HG03342 (cell line): ENCODE data around the gene S100A16.
A peak's percentile ranks its signal among the peaks of the same experiment; 100 is the strongest.

Experiments used
- ATAC-seq: cut with Tn5 transposase; IDR thresholded peaks from one replicate; pipeline ENCODE4 v1.9.1; 2021; ENCODE audit warnings: mild to moderate bottlenecking, moderate library complexity; ENCODE audit not compliant: unreplicated experiment

Gene S100A16

DNA sequence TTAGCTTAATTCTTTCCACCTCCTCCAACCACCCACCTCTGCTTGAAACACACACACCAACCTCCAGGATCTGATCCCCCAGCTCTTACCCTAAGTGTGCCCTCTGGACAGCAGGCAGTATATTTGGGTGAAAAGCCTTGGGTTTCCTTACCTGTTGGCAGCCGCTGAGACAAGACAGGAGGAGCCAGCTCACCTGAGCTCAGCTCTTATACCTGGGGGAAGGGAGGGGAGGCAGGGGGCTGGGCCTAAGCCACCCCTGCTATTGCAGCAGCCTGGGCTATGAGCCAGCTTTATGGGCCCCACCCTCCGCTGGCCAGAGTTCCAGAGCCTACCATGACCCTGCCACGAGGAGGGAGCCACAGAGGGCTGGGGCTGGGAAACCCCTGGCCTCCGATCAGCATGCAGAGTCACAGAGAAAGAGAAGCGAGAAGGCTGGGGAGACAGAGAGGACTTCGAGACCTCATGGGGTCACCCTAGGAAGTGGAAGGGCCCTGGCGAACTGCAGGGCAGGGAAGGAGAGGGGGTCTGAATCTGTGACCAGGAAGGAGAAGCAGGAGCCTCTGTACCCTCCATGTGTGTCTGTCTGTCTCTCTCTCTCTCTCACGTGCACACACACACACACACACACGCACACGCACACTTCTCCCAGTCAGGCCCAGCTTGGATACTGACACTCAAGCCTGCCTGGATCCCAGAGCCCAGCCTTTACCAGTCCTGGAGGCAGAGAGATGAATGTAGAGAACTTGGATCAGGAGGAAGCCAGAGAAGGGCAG is 3.4 kb upstream of the S100A16 start, which contains the start of gene S100A14:
Gene S100A14 (minus strand): TSS at position 182 of the 773 bp plus-strand sequence. CDS start 467 bp downstream, outside the sequence.
- ATAC-seq: no peak

DNA sequence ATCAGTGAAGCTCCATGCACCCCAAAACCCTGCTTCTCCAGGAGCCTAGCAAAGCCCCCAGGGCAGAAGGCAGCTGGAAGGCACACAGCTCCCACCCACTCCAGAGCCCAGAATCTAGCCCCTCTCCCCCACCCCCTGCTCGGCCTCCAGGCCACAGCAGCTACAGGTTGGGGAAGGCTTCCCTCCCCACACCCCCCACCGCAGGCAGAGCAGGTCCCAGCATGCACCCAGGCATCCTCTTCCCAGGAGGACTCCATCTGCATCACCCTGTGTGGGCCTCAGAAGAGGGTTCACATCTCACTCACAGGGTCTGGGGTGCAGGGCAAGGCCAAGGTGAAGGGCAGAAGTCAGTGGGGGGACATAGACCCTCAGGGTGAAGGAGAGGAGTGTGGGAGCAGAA is 2.5 kb upstream of the S100A16 start:
- ATAC-seq: no peak

DNA sequence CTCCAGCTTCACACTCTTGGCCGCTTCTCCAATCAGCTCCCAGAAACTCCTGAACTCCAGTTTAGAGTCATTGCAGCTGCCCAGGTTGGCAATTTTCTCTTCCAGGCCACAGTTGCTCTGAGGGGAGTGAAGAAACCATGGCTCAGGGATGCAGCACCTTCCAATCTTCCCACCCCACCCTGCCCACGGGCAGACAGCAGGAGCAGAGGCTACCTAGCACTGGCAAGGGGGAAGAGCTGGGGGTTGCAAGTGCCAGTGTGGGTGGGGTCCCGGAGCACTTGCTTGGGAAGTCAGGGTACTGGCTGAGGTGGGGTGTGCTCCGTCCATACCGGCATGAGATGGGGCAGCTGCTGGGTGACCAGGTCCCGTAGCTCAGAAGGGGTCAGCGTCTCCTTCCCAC is 2.0 kb upstream of the S100A16 start:
- no peak for ATAC-seq

DNA sequence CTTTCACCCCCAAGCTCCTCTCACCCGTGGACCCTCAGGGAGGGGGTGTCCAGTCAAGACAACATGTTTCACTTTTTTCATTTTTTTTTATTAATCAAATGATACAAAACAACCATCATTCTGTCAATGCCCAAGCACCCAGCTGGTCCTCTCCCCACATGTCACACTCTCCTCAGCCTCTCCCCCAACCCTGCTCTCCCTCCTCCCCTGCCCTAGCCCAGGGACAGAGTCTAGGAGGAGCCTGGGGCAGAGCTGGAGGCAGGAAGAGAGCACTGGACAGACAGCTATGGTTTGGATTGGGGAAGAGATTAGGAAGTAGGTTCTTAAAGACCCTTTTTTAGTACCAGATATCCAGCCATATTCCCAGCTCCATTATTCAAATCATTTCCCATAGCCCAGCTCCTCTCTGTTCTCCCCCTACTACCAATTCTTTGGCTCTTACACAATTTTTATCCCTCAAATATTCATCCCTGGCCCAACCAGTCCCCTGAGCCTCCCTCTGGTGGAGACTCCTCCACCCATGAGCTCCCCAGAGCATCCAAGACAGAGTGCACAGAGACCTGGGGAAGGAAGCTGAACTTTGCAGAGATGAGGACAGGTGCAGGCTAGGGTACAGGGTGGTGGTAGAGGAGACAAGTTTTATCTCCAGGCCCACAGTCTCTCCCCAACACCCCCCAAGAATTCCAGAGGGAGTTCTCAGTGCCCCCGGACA is 1.4 kb upstream of the S100A16 start:
- no peak for ATAC-seq

DNA sequence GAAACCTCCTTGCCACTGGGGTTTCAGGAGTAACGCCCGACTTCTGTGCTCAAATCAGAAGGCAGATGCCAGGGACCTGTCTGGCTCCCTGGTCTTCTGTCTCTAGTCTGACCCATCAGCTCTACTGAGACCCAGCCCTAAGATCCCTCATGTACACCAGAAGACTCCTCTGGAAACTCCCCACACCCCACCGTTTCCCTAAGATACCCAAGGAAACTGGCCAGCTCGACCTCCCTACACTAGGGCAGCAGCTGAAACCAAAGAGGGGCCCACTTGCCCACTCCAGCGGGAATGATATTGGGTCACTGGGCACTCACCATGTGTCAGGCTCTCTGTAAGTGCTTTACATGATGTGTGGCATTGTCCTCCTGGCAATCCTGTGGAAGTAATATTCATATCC is 469 bp upstream of the S100A16 start:
- no peak for ATAC-seq

DNA sequence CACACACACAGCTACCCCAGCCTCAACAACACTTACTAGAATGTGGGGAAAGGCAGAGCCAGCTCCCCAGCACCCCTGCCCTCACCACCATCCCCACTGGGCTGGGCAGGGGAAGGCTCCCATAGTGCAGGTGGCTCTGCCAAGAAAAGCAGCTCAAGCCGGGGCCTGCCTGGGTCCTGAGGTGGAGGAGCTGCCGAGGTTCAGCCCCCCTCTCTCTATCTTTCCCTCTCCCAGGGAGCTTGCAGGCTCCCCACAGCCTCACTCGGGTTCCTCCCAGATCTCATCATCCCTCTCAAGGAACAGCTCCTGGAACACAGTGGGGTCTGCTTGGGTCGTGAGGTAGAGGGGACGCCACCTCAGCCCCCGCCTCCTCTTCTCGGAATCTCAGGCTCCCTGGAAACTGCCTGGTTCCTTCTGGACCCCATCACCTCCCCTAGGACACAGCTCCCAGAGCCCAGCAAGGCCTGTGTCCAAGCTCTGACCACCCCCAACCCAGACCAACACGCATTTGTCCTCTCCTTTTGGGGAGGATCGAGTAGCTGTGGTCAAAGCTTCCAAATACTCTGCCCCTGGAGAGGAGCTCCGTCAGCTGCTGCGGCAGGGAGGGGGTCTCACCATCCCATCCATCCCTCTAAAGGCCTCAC is 704 bp downstream of the S100A16 start:
- no peak for ATAC-seq

DNA sequence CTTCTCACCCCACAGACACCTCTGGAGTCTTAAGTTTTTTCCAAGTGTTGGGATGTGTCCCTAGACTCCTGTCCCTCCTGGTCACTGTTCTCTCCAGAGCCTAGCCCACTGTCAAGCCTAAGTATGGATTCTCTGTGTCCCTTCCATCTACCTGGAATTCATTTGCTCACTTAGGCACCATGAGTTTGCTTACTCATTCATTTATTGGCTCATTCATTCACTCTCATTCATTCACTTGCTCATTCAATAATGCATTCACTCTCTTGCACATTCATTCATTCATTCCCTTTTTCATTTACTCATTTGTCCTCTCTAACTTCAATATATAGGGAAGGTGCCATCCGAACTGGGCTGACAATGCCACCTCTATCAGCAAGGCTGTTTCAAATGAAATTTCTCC is 1.6 kb downstream of the S100A16 start:
- no peak for ATAC-seq

DNA sequence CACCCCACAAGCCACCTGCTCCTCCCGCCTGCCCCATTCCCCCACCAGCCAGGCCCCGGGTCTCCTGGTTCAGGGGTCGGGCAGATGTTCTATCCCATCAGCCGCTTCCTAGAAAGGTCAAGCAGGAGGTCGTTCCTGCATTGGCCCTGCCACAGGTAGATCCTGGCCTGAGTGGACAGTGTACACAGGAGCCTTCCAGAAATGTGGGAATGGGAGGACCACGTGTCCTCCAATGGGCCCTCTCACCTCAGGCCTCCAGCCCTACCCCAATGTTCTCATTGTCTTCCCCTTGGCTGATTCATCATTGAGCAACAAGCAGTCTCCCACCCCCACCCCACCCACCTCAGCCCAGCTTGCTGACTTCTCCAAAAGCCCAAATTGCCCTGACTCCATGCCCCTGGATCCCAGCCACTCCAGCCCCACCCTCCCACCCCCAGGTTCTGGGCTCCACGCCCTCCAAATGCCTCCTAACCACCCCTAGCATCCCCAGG is 2.1 kb downstream of the S100A16 start:
- ATAC-seq: no peak

DNA sequence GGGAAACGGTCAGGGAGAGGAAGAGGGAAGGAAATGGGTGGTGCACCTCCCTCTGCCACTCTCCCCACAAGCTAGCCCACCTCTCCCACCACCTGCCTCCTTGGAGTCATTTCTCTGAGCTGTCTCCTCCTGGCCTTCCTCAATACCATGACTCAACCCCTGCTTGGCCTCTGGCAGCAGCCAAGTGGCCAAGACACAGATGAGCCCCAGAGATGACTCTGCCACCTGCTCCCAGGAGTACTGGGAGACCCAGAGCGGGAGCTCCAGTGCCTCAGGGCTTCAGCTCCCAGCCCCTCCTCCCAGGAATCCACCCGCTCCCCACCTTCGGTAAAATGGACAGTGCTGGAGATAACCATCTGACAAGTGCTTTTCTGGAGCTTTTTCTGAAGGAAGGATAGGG is 2.6 kb downstream of the S100A16 start:
- no peak for ATAC-seq

DNA sequence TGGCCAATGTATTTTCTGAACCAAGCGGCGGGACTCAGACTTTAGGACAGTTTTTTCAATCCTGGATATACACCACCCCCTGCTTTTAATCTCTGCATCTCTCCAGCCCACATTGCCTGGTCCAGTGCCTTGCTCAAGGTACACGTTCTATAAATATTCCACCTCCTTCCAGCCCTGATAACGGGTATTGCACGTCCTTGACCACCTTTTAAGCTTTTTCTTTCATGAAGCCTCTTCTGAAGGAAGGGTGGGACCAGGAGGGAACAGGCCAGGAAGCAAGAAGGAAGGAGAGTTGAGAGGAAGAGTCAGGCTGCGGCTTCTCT is 3.4 kb downstream of the S100A16 start:
- ATAC-seq: no peak

DNA sequence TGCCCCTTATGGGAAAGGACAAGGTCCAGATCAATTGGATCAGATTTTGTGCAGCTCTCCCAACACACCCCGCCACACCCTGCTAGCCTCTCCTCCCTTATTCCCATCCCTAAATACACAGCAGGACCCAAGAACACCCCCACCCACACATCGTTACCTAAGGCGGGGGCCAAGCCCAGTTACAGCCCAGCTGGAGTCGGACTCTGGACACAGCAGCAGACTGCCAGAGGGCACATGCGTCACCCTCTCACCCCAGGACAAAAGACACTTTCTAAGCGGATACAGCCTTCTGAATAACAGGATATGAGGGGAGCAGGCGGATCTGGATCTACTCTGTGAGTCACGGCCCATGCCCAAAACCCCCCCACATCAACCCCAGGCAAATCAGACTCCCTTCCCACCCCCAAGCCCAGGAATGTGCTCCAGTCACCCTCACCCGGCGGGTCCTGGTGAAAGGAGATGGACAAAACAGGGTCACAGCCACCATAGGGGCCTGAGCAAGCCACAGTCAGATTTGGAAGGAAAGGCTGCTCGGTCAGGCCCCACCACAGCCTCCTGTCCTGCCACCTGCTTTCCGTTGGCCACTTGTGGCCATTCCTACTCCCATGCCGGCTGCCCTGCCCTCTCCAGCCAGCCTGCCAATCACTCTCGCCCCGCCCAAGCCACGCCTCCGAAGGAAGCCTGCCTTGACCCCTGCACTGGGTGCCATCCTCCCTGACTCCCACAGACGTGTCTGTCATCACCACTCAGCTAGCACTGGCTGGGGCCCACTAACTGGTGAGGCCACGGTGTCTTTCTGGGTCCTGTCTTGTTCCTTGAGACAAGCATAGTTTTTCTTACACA is 4.0 kb downstream of the S100A16 start:
- no peak for ATAC-seq

DNA sequence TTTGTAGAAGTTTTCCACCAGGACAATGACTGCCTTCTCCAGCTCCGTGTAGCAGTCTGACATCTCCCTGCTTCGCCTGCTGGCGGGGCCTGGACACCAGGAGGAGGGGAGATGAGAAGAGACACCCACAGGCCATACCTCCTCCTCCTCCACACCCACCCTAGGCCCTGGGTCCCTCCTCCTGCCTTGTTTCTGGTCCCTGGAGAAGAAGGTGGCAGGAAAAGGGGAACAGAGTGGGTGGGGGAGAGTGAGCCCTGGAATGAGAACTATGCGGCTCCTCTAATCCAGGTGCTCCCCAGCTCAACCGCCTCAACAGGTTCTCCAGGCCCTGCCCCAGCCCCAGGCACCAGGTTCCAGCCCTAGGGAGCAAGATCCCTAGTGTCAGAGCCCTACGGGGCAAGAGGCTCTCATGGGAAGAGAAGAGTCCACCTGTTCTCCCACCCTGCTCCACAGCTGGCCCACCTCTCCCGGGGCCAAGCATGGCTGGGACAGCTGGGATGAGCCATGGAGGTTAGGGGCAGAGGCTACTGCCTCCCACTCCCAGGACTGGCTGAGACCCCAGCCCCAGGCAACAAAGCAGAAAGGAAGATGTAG is 4.8 kb downstream of the S100A16 start:
- no peak for ATAC-seq

DNA sequence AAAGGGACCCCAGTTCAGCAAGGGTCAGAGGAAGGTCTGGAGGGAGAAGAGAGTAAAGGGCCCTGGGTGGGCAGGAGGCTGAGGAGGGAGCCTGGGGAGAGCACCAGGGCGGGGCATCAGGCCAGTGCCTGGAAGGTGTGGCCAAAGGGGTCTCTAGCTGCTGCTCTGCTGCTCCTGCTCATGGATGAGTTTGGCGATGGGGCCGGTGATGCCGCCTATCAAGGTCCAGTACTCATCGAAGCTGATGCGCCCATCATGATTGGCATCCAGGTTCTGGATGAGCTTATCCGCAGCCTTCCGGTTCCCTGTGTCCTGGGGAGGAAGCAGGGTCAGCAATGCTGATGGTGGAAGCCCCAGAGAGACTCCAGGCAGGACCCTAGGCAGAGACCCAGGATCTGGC is 5.6 kb downstream of the S100A16 start:
- no peak for ATAC-seq

DNA sequence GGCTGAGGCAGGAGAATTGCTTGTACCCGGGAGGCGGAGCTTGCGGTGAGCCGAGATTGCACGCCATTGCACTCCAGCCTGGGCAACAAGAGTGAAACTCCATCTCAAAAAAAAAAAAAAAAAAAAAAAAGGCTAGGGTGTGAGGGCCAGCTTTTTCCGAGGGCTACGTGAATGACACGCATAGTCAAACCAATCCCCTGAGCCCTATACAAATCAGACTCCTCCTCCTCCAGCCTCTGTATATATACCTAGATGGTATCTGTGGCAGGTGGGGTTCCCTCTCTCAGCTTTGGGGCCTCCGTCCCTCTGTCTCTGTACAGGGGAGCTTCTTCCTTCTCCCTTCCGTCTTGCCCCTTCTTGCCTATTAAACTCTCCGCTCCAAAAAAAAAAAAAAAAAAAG is 6.7 kb downstream of the S100A16 start:
- ATAC-seq: no peak

DNA sequence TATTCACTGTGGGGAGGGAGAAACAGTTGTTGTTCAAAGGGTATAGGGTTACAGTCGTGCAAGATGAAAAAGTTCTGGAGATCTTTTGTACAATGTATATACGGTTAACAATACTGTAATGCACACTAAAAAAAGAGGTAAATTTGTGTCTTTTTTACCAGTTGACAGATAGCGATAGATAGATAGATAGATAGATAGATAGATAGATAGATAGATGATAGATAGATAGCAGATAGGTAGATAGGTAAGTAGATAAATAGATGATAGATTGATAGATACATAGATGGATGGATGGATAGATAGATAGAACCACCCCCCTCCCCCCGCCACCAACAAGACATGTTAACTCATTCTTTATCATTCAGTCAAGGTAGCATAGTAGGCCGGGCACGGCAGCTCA is 10.2 kb downstream of the S100A16 start:
- ATAC-seq: no peak

DNA sequence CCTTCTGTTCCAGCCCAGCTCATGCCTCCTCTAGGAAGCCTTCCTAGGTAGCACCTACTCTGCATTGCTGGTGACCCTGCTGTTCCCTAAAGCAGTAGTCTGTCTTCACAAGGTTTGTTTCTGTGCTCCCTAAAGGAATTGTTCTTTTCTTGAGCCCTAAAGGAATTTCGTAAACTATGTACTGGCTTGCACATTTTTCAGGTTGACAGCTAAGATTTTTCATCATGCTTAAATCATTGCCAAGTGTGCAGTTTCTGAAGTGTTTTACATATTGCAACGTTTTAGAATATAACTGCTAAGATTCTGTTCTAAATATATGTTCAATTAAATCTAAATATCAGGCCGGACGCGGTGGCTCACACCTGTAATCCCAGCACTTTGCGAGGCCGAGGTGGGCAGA is 13.1 kb downstream of the S100A16 start:
- no peak for ATAC-seq

DNA sequence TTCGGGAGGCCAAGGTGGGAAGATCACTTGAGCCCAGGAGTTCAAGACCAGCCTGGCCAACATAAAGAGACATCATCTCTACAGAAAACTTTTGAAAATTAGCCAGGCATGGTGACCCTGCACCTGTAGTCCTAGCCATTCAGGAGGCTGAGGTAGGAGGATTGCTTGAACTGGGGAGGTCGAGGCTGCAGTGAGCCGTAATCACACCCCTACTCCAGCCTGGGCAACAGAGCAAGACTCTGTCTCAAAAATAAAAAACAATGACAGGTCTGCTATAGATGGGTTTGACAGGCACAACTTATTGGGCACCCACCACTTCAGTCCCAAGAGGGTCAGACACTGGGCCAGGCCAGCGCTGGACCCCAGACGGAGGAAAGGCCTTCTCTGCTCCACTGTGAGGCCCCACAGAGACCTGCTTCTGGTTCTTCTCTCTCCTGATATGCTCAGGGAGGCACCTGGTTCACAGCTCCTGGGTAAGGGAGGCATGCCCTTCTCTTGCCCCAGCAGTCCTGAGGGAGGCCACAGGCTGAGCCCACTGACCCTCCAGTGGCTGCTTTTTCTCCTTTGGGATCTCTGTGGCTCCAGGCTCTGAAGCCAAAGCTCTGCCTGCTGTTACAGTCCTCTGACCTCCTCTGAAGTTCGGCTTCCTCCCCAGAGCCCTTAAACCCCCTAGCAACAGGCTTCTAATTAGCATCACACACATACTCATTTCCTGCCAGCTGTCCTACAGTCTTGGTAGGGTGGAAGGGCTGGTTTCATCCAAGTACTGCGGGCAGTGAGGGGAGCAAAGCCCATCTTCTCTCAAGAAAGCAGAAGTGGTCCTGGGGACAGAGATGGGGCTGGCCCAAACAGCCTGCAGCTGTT is 14.4 kb downstream of the S100A16 start:
- ATAC-seq: peak; percentile 98

DNA sequence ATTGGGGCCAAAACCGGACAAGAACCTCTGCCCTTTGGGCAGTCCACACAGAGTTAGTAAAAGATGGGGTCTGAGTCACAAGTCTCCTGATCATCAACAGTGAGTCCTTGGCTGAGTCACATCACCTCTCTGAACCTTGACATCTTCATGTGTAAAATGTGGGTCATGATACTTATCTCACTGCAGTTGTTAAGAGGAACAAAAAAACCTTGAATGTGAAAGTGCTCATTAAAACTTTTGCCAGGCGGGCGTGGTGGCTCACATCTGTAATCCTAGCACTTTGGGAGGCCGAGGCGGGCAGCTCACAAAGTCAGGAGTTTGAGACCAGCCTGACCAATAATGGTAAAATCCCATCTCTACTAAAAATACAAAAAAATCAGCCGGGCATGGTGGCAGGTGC is 15.7 kb downstream of the S100A16 start:
- ATAC-seq: no peak

DNA sequence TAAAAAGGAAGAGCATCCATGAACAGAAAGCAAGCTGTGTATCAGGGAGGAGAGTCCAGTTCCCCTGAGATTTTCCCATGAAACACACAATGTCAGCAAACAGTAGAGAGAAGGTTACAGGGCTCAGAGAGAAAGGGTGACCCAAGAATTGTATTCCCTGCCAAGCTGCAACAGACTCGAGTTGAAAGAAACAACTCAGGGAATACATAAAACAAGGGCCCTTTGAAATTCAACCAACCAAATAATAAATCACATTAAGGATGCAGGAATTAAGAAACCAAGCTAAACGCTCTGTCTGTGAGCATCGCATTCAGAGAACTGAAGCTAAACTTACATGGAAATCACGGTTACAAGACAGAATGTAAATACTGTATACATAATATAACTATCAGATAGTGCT is 20.2 kb downstream of the S100A16 start:
- no peak for ATAC-seq

DNA sequence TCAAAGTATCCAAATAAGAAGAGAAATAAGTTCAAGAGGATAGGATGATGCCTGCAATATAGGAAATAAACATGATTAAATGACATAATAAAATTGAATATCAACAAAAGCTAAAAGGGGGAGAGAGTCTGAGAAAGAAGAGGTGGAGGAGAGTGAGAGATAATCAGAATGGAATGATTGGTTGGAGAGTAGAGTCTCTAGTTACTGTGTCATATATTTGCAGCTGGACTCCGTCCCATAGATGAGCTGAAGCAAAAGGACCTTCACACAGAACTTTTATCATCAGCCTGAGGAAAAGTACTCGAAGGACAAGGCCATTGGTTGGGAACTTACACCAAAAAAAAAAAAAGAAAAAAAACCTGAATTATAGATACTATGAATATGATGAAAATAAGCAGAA is 24.5 kb downstream of the S100A16 start:
- ATAC-seq: no peak
